HG03039 (cell line): ENCODE results near the gene ADM2.
"Not testable (repeated sequence)": the region's sequence is repeated elsewhere in the genome, so short reads cannot be mapped to it uniquely, and the experiment has no call there.

ENCODE experiments used
- ATAC-seq: cut with Tn5 transposase; IDR thresholded peaks from one replicate; pipeline ENCODE4 v1.9.1; 2021; ENCODE audit warnings: mild to moderate bottlenecking, moderate library complexity; ENCODE audit not compliant: unreplicated experiment

Gene ADM2, protein sequence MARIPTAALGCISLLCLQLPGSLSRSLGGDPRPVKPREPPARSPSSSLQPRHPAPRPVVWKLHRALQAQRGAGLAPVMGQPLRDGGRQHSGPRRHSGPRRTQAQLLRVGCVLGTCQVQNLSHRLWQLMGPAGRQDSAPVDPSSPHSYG

DNA sequence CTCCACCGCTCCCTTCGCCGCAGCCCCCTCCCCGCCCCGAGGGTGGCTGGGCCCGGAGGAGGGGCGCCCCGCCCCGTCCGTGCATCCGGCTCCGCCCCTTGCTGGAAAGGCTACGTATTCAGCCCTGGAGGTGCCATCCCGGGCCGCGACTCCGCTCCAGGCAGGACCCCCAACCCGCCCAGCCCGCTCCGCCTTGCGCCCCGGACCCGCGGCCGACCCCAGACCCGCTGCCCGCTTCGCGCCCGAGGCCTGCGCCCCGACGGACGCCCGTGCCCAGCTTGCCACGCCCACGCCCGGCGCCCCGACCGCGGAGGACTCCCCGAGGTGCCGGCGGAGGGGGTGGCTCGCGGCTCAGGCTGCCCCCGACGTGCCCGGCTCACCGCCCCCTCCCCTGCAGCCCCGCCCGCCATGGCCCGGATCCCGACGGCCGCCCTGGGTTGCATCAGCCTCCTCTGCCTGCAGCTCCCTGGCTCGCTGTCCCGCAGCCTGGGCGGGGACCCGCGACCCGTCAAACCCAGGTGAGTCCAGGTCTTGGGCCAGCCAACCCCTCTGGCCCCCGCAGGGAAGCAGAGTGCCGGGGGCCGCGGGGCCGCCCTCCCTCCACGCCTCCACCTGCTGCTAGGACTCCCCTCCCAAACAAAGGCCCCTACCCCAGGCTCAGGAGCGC lies at the start of gene ADM2:
Gene ADM2 (plus strand): TSS at position 104 of the 667 bp plus-strand sequence. CDS start 305 bp downstream, at position 409.
- ATAC-seq = no peak

DNA sequence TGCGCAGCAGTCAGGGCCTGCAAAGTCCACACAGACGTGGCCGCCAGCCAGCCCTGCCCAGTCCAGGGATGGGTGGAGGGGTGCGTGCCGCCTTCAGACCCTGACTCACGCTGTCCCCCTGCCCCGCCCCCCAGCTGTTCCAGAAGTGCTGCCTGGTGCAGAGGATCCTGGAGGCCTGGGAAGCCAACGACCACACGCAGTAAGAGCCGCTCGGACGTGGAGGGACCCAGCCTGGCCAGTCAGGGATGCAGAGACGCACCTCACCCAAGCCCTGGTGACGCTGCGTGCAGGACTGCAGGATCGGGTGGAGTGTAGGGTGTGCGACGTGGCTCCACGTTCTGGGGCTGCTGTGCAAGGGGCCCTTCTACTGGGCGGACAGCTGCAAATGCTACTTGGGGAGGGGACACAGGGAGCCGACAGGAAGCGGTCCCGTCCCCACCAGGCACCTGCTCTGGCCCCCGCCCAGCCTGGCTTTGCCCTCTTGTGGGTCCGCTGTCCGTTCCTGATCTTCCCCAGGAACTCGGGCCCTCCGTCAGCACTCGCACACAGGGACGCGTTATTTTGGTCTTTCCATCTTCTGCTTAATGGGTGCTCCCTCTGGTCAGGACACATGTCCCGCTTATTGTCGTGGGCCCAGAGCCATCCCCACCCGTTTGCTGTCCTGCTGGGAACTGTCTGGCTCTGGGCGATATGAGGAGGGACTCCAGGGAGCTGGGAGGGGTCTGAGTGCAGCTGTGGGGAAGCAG lies 49.0 kb upstream of the ADM2 start:
- no peak for ATAC-seq

- ATAC-seq = not testable (repeated sequence)
These were observed 48.3 kb upstream of the ADM2 start for GRCh38 chr22:50432877-50433510.

DNA sequence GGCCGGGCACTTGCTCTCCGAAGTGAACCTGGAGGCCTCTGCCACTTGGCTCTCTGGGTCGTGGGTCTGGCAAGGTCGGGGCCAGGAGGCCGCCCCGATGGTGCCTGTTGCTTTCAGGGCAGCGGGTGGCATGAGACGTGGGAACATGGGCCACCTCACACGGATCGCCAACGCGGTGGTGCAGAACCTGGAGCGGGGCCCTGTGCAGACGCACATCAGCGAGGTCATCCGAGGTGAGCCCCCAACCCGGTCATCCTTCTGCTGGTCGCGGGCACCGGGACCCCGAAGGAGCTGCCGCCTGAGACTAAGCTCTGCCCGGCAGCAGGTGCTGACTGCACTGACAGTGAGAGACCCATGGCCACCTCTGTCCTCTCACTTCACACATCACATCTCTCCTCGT lies 46.5 kb upstream of the ADM2 start:
- no peak for ATAC-seq

GRCh38 chr22:50435291-50436014 lies 45.9 kb upstream of the ADM2 start:
- no peak for ATAC-seq

DNA sequence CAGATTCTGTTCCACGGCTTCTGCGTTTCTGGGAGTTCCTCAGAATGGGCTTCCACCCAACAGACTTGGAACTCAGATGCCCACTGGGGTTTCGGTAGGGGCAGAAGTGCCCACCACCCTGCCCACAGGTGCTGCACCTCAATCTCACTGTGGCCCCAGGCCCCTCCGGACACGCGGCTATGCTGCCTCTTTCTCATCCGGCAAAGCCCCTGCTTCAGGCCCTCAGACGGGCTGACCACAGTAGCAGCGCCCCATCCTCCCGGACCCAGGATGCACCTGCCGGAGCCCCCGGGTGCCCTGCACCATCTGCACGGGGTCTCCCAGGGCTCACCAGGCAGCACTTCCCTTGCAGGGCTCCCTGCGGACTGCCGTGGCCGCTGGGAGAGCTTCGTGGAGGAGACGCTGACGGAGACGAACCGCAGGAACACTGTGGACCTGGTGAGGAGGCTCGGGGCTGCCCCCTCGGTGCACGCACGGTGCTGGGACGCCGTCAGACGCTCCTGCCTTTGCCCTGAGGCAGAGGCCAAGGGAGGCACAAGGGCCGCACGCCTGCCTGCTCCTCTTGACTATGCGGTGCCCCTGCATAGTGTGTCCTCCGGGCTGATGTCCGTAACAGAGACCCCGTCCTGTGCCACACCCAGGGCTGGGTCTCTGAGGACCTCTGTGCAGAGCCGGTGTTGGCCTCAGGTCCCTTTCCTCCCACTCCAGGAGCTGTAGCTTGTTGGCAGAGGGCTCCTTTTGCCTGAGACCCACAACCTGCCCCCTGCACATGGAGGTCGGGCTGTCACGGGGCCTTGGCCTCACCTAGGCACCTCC lies 45.1 kb upstream of the ADM2 start:
- no peak for ATAC-seq

GRCh38 chr22:50436841-50437341 lies 44.5 kb upstream of the ADM2 start:
- no peak for ATAC-seq

DNA sequence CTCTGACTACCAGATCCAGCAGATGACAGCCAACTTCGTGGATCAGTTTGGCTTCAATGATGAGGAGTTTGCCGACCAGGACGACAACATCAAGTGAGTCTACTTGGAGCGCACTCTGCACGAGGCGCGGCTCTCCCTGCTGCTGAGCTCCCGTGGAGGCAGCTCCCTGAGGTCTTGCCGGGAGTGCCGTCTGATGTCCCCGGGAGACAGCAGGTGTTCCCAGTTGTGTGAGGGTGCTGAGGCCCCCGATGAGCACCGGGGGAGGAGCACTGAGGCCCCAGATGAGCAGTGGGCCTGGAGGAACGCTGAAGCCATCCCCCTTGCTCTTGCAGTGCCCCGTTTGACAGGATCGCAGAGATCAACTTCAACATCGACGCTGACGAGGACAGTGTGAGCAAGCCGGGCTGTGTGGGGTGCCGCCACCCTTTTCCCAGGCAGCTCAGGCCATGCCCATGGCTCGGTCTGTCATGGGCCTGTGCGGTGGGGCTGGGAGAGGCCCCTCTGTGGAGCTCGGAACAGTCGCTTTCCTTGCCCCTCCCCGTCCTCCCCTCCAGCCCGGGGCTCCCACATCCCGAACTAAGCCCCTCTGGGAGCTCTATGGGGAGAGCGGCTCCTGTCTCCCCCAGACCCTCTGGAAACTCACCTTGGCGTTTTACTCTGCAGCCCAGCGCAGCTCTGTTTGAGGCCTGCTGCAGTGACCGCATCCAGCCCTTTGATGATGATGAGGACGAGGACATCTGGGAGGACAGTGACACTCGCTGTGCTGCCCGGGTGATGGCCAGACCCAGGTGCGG lies 43.6 kb upstream of the ADM2 start:
- no peak for ATAC-seq

GRCh38 chr22:50438305-50439275 lies 42.8 kb upstream of the ADM2 start:
- no peak for ATAC-seq

- ATAC-seq = no peak
These were observed 42.0 kb upstream of the ADM2 start for GRCh38 chr22:50439314-50439870.

- ATAC-seq = no peak
These were observed 41.4 kb upstream of the ADM2 start for GRCh38 chr22:50439871-50440331.

- no peak for ATAC-seq
These were observed 40.6 kb upstream of the ADM2 start for GRCh38 chr22:50440544-50441249.

GRCh38 chr22:50441428-50441993 lies 39.8 kb upstream of the ADM2 start:
- ATAC-seq = no peak

GRCh38 chr22:50443197-50443596 lies 38.1 kb upstream of the ADM2 start:
- no peak for ATAC-seq

DNA sequence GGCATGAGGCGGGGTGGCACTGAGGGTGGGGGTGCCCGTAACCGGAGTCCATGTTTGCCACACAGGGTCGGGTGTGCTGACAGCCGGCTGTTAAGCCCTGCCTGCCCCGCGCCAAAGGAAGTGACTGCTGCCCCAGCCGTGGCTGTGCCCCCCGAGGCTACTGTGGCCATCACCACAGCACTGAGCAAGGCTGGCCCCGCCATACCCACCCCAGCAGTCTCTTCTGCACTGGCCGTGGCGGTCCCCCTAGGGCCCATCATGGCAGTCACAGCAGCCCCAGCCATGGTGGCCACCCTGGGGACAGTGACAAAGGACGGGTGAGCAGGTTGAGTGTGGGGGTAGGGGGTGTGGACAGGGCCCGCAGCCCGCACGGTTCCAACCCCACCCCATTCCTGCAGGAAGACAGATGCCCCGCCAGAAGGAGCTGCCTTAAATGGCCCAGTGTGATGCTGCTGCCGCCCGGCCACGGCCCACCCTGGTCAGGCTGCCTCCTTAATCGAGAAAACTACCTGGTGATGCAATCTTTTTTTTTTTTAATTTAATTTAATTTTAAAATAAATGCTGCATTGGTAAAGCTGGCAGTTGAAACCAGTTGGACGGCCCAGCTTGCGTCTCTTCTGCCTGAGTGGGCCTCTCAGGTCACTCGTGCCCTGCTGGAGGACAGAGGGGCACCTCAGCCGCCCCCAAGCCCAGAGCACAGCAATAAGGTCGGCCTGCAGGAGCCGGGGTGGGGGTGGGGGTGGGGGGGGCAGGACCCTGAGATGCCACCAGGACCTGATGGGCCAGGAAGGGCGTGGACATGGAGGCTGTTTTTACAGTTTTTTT lies 37.3 kb upstream of the ADM2 start:
- ATAC-seq = no peak

DNA sequence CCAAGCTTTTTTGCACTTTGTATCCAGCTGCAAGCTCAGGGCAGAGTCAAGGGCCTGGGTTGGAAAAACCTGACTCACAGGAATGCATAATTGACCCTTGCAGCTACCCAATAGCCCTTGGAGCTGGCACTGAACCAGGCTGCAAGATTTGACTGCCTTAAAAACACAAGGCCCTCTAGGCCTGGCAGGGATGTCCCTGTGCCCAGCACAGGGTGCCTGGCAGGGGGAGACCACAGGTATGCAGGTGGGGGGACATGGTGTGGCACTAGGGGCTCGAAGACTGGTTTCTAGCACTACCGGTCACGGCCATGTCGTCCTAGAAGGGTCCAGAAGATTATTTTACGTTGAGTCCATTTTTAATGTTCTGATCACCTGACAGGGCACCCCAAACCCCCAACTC lies 36.7 kb upstream of the ADM2 start:
- no peak for ATAC-seq
